Activated CD4-positive, CD25-positive, alpha-beta regulatory T cell (primary cell): ENCODE measurements around the gene WDR54.

ENCODE experiments used
- DNase-seq, 4 experiments: peaks; one replicate each; lab custom pipeline; 2025; lab: John Stamatoyannopoulos, UW

WDR54 gene, protein sequence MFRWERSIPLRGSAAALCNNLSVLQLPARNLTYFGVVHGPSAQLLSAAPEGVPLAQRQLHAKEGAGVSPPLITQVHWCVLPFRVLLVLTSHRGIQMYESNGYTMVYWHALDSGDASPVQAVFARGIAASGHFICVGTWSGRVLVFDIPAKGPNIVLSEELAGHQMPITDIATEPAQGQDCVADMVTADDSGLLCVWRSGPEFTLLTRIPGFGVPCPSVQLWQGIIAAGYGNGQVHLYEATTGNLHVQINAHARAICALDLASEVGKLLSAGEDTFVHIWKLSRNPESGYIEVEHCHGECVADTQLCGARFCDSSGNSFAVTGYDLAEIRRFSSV

DNA sequence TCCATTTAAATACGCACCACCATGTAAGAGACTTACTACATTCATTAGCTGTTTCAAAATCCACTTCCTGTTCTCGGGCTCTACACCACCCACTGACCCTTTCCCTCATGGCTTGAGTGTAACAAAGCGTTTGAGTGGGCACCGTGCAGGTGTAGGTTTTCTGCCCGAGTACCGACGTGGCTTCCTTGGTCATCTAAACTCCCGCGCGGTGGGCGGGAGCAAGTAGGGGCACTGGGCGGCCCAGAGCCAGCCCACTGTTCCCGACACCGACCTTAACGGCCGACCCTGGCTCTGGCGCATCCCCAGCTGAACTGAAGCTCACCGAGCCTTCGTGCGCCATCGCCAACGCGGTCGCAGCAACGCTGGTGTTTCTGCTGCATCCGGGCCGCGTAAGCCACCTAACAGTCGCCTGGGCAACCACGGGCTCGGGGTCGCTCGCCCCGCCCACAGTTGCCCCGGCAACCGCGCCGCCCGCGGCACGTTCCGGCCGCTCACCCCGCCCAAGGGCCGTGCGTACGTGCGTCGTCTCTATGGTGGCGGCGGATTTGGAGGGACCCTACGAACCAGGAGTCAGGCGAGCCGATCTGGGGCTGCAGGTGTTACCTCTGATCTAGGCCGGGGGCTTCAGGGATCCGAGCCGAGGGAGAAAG lies at the start of gene WDR54, which contains the start of gene C2orf81:
TSS of gene WDR54 (plus strand) at position 510 of the 650 bp plus-strand sequence. CDS start 424 bp downstream, outside the sequence.
TSS of gene C2orf81 (minus strand) at position 399 of the 650 bp plus-strand sequence. CDS start at position 340, 59 bp downstream.
- peak; percentile 83 to 96 (median 90) for DNase-seq

DNA sequence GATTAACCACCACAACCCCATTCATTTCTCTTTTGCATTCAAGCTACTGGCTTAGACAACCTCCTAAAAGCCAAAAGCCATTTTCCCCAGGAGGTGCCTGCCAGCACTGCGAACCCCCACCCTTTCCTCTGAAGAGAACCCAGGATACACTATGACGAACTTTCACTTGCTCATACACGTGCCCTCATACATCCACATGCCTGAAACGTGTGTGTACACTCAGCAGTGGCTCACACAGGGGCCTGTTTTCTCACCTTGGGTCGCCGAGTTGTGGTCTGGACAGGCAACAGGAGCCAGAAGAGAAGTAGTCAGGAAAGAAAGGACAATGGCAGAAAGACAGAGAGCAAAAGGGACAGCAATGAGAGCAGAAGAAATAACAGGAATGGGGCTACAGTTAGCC lies 48.9 kb upstream of the WDR54 start:
- no peak for DNase-seq

DNA sequence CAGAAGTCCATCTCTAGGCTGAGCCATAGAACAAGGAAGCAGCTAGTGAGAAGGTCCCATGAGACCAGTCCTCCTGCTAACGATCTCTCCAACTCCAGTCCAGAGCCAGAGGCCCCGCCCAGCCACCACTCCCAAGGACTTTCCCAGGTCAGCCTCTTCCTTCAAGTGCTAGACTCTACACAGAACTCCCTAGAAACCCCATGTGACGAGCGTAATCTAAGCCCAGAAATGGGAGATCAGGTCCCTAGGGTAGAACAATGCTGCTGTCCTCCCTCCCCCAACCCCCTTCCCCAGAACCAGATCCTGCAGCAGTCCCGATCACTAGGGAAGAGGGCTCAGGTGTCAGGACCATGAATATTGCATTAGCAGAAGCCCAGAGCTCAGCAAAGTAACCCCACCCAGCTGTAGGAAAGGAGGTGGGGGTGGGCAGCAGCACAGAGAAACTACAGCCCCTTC lies 48.3 kb upstream of the WDR54 start:
- no peak for DNase-seq

DNA sequence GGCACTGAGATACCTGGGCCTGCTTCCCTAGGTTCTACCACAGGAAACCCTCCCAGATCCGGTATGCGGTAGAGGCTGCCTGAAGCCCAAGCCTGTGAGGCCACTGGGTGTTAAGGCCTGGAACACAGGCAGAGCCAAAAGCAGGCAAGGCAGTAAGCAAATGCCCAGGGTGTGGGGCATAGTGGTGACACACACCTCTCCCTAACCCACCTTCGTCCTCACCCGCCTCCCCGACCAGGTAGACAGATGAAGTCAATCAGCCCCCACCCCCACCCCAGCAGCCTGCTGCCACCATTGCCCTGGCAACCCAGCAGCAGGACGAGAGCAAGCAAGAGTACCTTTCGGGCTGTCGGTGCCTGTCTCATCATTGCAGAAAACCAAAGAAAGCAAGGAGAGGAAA lies 47.5 kb upstream of the WDR54 start:
- DNase-seq, result no peak

DNA sequence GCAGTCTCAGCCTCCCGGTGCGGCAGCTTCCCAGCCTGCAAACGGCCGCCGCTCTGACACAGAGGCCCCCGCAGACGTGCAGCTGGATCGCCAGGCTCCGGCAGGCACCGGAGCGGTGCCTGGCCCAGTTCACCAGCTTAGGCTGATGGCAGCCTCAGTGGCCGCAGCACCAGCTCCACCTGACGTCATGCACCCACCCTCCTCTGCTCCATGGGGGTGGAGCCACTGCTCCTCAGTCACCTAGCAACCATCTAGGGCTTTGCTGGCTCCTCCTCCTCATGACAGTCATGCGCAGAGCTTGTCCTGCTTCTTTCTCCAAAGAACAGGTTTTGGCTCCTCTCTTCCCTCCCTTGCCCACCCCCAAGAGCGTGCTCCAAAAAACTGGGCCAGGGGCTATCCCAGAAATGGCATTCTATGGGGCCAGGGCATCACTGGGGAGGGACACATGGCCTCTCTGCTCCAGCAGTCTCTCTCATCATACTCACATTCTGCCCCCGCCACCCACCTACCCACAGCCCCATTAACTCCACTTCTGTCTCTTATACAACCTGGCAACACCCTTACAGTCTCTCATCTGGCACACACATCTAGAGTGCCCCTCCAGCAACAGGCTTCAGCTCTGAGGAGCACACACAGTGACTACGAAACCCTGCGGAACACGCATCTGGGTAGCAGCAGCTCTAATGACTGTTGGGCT lies 46.9 kb upstream of the WDR54 start:
- DNase-seq, result no peak

DNA sequence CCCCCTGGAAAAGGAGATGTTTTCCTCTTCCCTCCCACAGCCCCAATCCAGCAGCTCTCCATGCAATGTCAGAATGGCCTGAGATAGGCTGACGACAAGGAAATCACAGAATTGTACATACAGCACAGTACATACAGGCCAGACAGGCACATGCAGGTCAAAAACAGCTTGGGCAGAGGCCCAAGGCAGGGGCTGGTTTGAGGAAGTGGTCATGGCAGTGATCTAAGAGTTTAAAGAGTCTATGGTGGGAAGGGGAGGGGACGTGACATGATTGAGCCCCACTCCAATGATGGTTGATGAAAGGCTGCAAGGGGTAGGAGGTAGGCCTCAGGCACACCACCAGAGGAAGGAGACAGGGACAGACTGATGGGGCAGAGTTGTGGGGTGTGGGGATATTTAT lies 45.7 kb upstream of the WDR54 start:
- DNase-seq, result no peak

DNA sequence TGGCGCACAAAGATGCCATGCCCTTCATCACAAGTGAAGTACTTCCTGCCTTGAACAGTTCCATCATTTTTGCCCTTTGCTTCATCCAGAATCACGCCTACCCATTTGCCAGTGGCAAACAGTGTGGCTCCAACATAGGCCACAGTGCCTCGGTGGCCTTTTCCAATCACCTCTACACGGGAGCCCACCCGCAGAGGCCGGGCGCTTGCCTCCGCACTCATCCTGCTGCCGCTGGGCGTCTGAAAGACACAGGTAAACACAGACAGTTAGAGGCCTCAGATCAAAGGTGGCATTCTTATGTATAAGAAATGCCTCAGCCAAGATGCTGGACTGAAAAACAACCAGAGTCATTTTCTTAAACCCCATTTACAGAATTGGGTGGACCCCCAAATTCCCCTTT lies 43.5 kb upstream of the WDR54 start:
- DNase-seq, result no peak

DNA sequence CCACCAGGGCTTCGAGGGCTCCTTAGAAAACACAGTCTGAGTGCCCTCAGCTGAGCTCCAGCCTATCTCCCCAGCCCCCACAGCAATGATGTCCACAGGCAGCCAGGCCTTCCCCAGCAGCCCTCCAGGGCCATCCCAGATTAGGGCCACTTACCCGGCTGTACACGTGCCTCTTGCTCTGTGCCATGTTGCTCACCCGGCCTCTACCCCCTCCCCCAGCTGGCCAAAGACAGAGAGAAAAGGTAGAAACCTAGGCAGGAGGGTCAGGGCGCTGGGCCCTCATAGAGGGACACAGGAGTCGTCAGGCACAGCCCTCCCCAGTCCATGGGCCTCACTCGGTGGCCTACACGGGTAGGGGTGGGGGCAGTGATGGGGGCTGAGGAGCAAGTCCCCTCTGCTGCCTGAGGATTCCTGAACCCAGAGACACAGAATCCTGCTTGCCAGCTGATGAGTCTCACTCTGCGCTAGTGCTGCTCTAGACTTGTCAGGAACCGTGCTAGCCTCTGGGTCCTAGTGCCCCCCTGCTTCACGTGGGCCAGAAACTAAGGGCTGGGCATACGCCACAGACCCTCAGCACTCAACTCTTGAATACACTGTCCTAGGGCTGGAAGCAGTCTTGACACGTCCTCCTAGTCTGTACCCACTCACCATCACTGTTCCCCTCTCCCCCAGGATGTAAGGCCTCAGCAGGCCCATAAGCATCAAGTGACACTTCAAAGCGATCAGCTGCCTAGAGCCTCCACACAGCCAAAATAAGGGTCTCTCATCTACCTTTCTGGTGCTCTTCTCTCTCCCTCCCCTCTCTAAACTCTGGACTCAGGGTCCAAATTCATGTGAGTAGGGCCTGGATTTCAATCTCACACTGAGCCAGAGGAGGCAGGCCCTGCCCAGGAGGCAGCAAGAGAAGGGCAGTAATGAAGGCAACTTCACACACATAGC lies 41.4 kb upstream of the WDR54 start, which contains the start of gene DCTN1:
TSS of gene DCTN1 (minus strand) at position 461 of the 939 bp plus-strand sequence. CDS start at position 187, 274 bp downstream.
- no peak for DNase-seq

DNA sequence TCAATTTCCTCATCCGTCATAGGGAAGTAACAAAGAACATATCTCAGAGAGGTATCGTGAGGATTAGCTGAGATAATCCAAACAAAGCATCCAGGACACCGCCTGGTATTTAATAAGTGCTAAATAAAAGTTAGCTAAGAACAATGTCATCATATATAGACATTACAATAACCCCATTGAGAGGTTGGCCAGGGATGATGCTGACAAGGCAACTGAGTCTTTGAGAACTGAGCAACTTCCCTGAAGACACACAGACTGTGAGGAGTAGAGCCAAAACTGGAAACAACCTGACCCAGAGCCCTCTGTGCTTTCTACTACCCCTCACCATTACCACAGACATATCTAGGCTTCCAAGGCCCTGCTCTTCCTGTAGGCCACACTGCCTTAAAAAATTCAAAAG lies 39.8 kb upstream of the WDR54 start:
- DNase-seq, result no peak

DNA sequence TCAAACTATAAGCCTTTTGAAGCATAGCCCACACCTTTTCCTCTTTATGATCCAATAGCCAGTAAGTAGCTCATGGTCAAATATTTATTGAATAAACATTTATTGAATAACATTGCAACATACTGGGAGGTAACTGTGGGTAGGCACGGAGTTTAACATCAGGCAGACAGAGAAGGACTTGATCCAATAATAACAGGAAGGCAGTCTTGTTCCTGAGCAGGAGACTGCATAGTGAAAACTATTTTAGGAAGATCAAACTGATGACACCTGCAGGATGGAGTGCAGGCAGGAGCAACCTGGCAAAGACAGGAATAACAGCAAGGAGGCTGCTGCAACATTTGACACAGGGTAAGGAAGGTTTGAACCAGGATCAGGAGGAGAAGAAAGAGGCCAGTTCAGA lies 38.3 kb upstream of the WDR54 start:
- DNase-seq, result no peak

DNA sequence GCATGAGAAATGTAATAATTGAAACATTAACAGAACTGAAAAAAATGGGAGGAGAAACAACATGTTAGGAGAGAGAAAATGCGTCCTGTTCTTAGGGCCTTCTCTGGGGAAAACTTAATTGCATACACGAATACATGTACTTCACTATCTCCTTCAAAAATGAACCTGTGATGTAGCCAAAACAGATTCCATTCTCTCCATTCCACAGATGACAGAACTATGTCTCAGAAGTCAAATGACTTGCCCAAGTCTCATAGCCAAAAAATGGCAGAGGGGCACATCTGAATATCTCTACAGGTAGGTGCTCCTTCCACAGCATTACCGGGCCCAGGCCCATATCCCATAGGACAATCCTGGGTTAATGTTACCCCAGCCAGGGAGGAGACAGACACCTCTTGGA lies 37.5 kb upstream of the WDR54 start:
- DNase-seq, result no peak

DNA sequence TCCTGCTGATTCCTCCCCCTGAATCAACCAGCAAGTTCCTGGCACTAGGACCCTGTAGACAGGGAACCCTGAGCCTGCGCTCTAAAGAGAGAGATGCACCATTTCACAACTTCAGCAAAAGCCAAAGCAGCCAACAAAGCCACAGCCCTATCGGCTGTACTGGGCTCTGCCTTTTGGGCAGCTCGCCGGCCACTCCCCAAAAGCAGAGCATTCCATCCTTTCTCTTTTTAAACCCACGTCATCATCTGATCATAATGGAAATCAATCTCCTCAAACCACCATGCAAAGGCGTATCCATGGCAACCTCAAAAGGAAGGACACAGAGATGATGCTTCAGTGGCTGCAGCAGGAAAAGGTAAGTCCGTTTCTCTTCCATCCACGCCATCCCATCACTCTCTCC lies 36.1 kb upstream of the WDR54 start:
- no peak for DNase-seq

DNA sequence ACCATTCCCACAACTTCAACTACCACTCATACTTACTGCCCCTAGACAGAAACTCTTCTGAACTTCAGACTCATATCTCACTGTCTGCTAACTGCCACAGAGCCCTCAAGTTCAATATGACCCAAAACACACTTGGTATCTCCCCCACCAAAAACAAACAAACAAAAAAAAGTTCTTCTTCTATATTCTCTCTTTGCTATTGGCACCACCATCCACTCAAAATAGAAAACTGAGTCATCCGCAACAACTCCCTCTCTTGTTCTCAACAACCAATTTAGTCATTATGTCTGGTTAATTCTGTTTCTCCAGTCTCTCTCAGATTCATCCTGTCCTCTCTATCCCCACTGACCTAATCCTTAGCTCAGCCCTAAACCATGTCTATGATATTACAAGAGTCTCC lies 34.2 kb upstream of the WDR54 start:
- DNase-seq, result no peak

DNA sequence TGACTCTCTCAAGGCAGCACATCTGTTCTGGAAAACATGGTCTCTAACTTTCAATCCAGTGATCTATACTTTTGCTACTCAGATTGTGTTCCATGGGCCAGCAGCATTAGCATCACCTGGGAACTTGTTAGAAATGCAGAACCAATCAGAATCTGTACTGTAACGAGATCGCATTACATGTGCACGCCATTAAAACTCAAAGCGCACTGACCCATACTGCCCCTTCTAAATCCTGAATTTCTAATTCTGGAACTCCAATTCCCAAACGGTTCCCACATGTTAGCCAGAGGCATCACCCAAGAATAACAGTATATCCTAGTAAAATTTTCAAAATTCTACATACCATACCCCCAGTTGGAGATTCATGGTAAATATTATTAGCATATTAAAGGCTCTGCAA lies 30.9 kb upstream of the WDR54 start:
- DNase-seq, result no peak

DNA sequence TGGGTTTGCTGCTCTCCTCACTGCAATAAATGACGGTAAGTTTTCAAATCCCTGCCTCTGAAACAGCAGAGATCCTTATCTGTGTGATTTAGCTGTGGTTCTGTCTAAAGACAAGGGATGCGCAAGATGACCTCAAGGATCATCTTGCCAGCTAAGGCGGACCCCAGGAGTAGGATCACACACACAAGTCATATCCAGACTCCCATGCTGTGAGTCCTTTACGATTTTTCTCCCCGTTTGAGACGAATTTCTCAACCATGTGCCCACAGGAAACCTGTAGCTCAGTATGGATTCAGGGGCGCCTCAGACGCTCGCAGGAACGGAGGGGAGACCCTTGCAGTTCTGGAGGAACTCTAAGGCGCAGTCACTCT lies 30.3 kb upstream of the WDR54 start:
- DNase-seq, result no peak

DNA sequence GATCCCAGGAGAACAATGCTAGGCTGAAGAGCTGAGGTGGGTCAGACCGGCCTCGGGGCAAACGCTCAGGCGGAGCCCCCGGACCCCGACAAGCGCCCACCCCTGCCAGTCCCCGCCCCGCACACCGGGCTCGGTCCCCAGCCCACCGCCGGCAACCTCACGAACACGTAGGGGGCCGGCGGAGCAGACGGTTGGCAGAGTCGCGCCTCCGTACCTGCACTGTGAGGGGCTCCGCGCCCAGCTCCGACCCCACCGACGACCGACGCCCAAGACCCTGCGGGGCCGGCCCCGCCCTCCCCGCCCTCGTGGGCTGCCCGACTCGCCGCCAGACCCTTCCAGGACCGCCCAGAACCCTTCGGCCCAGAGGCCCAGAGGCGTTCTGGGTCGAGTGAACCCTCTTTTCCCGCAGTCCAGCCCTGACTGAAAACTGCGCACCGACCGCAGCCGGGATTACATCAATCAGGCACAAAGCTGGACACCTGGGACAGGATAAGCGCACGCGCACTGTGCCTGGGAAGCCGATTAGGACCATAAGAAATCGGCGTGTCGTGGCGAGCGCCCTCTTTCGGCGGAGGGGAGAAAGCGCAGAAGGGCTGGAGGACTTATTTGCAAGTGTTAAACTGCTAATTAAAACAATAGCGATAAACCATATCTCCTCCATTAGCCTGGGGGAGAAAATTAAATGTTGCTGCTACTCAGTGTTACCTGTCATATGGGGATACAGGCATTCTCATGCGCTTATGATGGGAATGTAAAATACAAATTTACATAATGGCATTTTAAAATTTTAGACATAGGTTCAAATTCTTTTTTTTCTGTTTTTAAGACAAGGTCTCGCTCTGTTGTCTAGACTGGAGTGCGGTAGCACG lies 29.7 kb upstream of the WDR54 start:
- DNase-seq, result peak; percentile 90 to 96 (median 92)

DNA sequence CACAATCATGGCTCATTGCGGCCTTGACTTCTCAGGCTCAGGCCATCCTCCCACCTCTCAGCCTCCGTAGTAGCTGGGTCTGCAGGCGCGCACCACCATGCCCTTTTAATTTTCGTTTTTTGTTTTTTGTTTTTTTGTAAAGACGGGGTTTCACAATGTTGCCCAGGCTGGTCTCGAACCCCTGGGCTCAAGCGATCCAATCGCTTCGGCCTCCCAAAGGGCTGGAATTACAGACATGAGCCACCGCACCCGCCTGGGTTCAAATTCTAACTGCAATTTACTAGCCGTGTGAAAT lies 29.1 kb upstream of the WDR54 start:
- no peak for DNase-seq

DNA sequence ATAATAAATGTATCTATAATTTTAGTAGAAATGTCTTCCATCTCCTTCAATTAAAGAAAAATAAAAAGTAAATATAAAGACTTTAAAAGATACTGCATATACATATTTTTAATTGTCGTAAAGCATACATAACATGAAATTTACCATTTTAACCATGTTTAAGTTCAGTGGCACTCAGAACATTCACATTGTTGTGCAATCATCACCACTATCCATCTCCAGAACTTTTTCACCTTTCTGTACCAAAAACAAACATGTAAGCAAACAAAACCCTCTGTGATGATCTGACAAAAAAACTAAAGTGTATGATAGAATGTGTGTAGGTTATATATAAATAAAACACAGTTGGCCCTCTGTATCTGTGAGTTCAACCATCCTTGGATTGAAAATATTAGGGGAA lies 28.0 kb upstream of the WDR54 start:
- no peak for DNase-seq

DNA sequence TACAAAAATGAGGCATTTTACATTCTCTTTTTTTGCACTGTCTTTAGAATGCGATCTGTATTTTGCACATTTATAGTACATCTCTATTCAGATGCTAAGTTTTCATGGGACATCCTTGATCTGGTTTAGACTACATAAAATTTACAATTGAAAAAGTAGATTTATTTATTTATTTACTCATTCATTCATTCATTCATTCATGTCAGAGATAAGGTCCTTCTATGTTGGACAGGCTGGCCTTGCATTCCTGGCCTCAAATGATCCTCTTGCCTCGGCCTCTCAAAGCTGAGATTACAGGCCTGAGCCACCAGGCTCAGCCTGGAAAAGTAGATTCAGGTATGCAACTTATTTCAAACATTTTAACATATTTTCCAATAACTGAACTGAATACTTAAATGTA lies 25.4 kb upstream of the WDR54 start:
- no peak for DNase-seq

DNA sequence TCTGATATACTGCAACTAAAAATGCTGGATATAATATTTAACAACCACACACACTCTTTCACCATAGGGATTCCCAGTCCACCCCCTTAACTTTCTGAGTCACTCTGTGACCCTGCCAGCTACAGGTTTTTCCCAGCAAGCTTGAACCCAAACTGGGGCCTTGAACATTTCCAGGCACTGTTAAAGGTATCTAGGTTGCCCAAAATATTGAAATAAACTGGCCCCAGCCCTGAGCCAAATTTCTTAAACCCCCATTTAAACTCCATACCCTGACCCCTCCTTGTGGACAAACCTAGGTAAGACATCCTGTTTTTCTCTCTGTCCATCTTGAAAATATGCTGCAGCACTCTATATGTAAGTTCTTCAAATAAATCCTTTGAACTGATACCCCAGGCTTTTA lies 21.7 kb upstream of the WDR54 start:
- no peak for DNase-seq

DNA sequence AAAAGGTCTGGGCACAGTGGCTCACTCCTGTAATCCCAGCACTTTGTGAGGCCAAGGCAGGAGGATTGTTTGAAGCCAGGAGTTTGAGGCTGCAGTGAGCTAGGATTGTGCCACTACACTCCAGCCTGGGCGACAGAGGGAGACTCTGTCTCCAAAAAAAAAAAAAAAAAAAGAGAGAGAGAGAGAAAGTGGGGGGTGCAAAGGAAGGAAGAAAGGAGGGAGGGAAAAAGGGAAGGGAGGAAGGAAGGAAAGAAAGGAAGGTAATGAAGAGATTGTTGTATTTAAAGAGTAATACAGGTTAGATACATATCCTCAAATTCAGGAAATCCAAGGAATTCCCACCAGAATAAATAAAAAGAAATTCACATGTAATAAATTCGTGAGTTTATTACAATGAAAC lies 19.6 kb upstream of the WDR54 start:
- DNase-seq, result no peak
